Measurements from ENCODE around the gene NFATC3. TPM values are rescaled to one million over a fixed set of nuclear protein-coding genes. Genes with fewer than 3 reads are reported as not detected.

NFATC3 gene
- total RNA-seq, 8 experiments from 2014 or later: 14.0 to 27.0 (median 19.1) TPM

- peak; percentile 80 to 90 (median 84) for ATAC-seq (replicated peaks in 6 of 8)
- in situ Hi-C loops (cut with MboI; ENCODE audit: low pct_unique_long_range_greater_than_20kb in 2 of 9, low sequenced_read_pairs in 9 of 9, unreplicated experiment in 9 of 9): no loop called here
Observed at GRCh38 chr16:68264128-68265077, 179.2 kb downstream of the NFATC3 start, which contains the start of gene SLC7A6. SLC7A6 (plus strand) TSS chr16:68264526; CDS start chr16:68274727, 10,201 bp downstream.

GRCh38 chr16:68265078-68265920 lies 180.1 kb downstream of the NFATC3 start:
- in situ Hi-C loops (cut with MboI; ENCODE audit: low pct_unique_long_range_greater_than_20kb in 2 of 9, low sequenced_read_pairs in 9 of 9, unreplicated experiment in 9 of 9): no loop called here
- peak; percentile 2 to 25 (median 11) for ATAC-seq (replicated peaks in 6 of 8)
- H3K27ac ChIP-seq: peak overlapping the region; percentile 87
- peaks cover 5 to 11% of the 10 kb centered on the region in 2 donors for H3K4me1 ChIP-seq (replicated peaks in 1 of 2)
- H3K4me3 ChIP-seq: peak overlapping the region; percentile 68 to 95 (median 85)
- 0 to 49% (median 6%) methylated on average over 3 to 12 of the region's 23 CpGs for WGBS, 10 experiments

More at GRCh38 chr16:68264128-68265077, 179.2 kb downstream of the NFATC3 start, which contains the start of gene SLC7A6:
- 0 to 8% (median 0%) methylated on average over 2 to 23 of the region's 123 CpGs; no CpG with 5 or more reads in 4 of the 10 experiments for WGBS, 10 experiments
- Histone ChIP-seq H3K4me1 (replicated peaks in 1 of 2) (peaks cover 5 to 11% of the 10 kb centered on the region in 2 donors), H3K4me3 (peak within 1 kb of the TSS; percentile 68 to 95 (median 85)), H3K27ac (peak within 1 kb of the TSS; percentile 87)

GRCh38 chr16:68267612-68268405 lies 182.6 kb downstream of the NFATC3 start:
- peaks cover 5 to 11% of the 10 kb centered on the region in 2 donors for H3K4me1 ChIP-seq (replicated peaks in 1 of 2)
- no peak overlapping the region for H3K27ac ChIP-seq
- WGBS, 10 experiments: 31 to 100% (median 83%) methylated on average over 1 to 4 of the region's 6 CpGs; no CpG with 5 or more reads in 1 of the 10 experiments
- in situ Hi-C loops (cut with MboI; ENCODE audit: low pct_unique_long_range_greater_than_20kb in 2 of 9, low sequenced_read_pairs in 9 of 9, unreplicated experiment in 9 of 9): no loop called here
- no peak for ATAC-seq (replicated peaks in 6 of 8)
- no peak overlapping the region for H3K4me3 ChIP-seq

GRCh38 chr16:68269793-68270192 lies 184.6 kb downstream of the NFATC3 start:
- no peak overlapping the region for H3K27ac ChIP-seq
- H3K4me1 ChIP-seq (replicated peaks in 1 of 2): peaks cover 5 to 11% of the 10 kb centered on the region in 2 donors
- 80 to 100% (median 100%) methylated on average over 1 to 2 of the region's 4 CpGs; no CpG with 5 or more reads in 7 of the 10 experiments for WGBS, 10 experiments
- in situ Hi-C loops (cut with MboI; ENCODE audit: low pct_unique_long_range_greater_than_20kb in 2 of 9, low sequenced_read_pairs in 9 of 9, unreplicated experiment in 9 of 9): no loop called here
- ATAC-seq (replicated peaks in 6 of 8): no peak
- no peak overlapping the region for H3K4me3 ChIP-seq

GRCh38 chr16:68270353-68270752 lies 185.2 kb downstream of the NFATC3 start:
- in situ Hi-C loops (cut with MboI; ENCODE audit: low pct_unique_long_range_greater_than_20kb in 2 of 9, low sequenced_read_pairs in 9 of 9, unreplicated experiment in 9 of 9): no loop called here
- no peak overlapping the region for H3K27ac ChIP-seq
- no peak for ATAC-seq (replicated peaks in 6 of 8)
- no peak overlapping the region for H3K4me3 ChIP-seq
- peaks cover 5 to 11% of the 10 kb centered on the region in 2 donors for H3K4me1 ChIP-seq (replicated peaks in 1 of 2)
- 0 to 40% (median 20%) methylated on average over 1 of the region's 1 CpG; no CpG with 5 or more reads in 7 of the 10 experiments for WGBS, 10 experiments

GRCh38 chr16:68272507-68273209 lies 187.5 kb downstream of the NFATC3 start:
- no peak overlapping the region for H3K4me3 ChIP-seq
- 80 to 100% (median 95%) methylated on average over 1 to 3 of the region's 4 CpGs; no CpG with 5 or more reads in 5 of the 10 experiments for WGBS, 10 experiments
- no peak for ATAC-seq (replicated peaks in 6 of 8)
- H3K4me1 ChIP-seq (replicated peaks in 1 of 2): peaks cover 0 to 6% of the 10 kb centered on the region in 2 donors
- H3K27ac ChIP-seq: no peak overlapping the region
- in situ Hi-C loops (cut with MboI; ENCODE audit: low pct_unique_long_range_greater_than_20kb in 2 of 9, low sequenced_read_pairs in 9 of 9, unreplicated experiment in 9 of 9): no loop called here

- 80 to 100% (median 98%) methylated on average over 1 to 3 of the region's 5 CpGs; no CpG with 5 or more reads in 4 of the 10 experiments for WGBS, 10 experiments
- in situ Hi-C loops (cut with MboI; ENCODE audit: low pct_unique_long_range_greater_than_20kb in 2 of 9, low sequenced_read_pairs in 9 of 9, unreplicated experiment in 9 of 9): no loop called here
- Histone ChIP-seq H3K4me3 (no peak overlapping the region), H3K27ac (no peak overlapping the region), H3K4me1 (replicated peaks in 1 of 2) (no peaks in the 10 kb centered on the region)
- no peak for ATAC-seq (replicated peaks in 6 of 8)
Observed at GRCh38 chr16:68273459-68273858, 188.3 kb downstream of the NFATC3 start.

GRCh38 chr16:68273896-68274295 lies 188.7 kb downstream of the NFATC3 start:
- WGBS, 10 experiments: 80 to 100% (median 98%) methylated on average over 1 to 8 of the region's 8 CpGs; no CpG with 5 or more reads in 7 of the 10 experiments
- ATAC-seq (replicated peaks in 6 of 8): no peak
- no peaks in the 10 kb centered on the region for H3K4me1 ChIP-seq (replicated peaks in 1 of 2)
- in situ Hi-C loops (cut with MboI; ENCODE audit: low pct_unique_long_range_greater_than_20kb in 2 of 9, low sequenced_read_pairs in 9 of 9, unreplicated experiment in 9 of 9): no loop called here
- H3K4me3 ChIP-seq: no peak overlapping the region
- no peak overlapping the region for H3K27ac ChIP-seq

GRCh38 chr16:68274441-68274840 lies 189.3 kb downstream of the NFATC3 start:
- no peak for ATAC-seq (replicated peaks in 6 of 8)
- 40 to 100% (median 100%) methylated on average over 1 to 4 of the region's 4 CpGs; no CpG with 5 or more reads in 1 of the 10 experiments for WGBS, 10 experiments
- in situ Hi-C loops (cut with MboI; ENCODE audit: low pct_unique_long_range_greater_than_20kb in 2 of 9, low sequenced_read_pairs in 9 of 9, unreplicated experiment in 9 of 9): no loop called here
- Histone ChIP-seq H3K4me1 (replicated peaks in 1 of 2) (no peaks in the 10 kb centered on the region), H3K4me3 (no peak overlapping the region), H3K27ac (no peak overlapping the region)

GRCh38 chr16:68275611-68276191 lies 190.5 kb downstream of the NFATC3 start:
- Histone ChIP-seq H3K4me1 (replicated peaks in 1 of 2) (no peaks in the 10 kb centered on the region), H3K27ac (peak overlapping the region in 1 of 2 donors; percentile 9), H3K4me3 (no peak overlapping the region)
- in situ Hi-C loops (cut with MboI; ENCODE audit: low pct_unique_long_range_greater_than_20kb in 2 of 9, low sequenced_read_pairs in 9 of 9, unreplicated experiment in 9 of 9): no loop called here
- 35 to 90% (median 77%) methylated on average over 2 to 4 of the region's 4 CpGs; no CpG with 5 or more reads in 1 of the 10 experiments for WGBS, 10 experiments
- peak in 1 of 8 experiments; percentile 52 for ATAC-seq (replicated peaks in 6 of 8)

GRCh38 chr16:68276223-68276622 lies 191.1 kb downstream of the NFATC3 start:
- Histone ChIP-seq H3K4me1 (replicated peaks in 1 of 2) (no peaks in the 10 kb centered on the region), H3K4me3 (no peak overlapping the region), H3K27ac (no peak overlapping the region)
- 56 to 100% (median 88%) methylated on average over 1 to 3 of the region's 3 CpGs; no CpG with 5 or more reads in 2 of the 10 experiments for WGBS, 10 experiments
- in situ Hi-C loops (cut with MboI; ENCODE audit: low pct_unique_long_range_greater_than_20kb in 2 of 9, low sequenced_read_pairs in 9 of 9, unreplicated experiment in 9 of 9): no loop called here
- ATAC-seq (replicated peaks in 6 of 8): peak in 1 of 8 experiments; percentile 11
